Esophagus muscularis mucosa (tissue), 4 donors: ENCODE results near the gene SLC30A10. TPM values are rescaled to one million over a fixed set of nuclear protein-coding genes. Genes with fewer than 3 reads are reported as not detected.
"Not testable (repeated sequence)": the region's sequence is repeated elsewhere in the genome, so short reads cannot be mapped to it uniquely, and the experiment has no call there.

Experiments
- DNase-seq: peaks from one replicate; pipeline ENCODE4 v3.0.0-alpha.2; 2017; ENCODE audit errors: extremely low spot score
- H3K27ac ChIP-seq, 4 donors: fragments of 200-600 bp; sonication (generic); replicated peaks in 1 of 4; 1 replicate in 3 of 4; 2 replicates in 1 of 4; pipeline ENCODE4 v1.5.1; 2016 to 2019; ENCODE audit warnings: mild to moderate bottlenecking in 1 of 4
- H3K27me3 ChIP-seq, 4 donors: fragments of 200-600 bp; sonication (generic); one replicate each; pipeline versions ENCODE4 v1.5.1 to v1.6.0; 2016 to 2019
- H3K36me3 ChIP-seq, 4 donors: fragments of 200-600 bp; sonication (generic); one replicate each; pipeline ENCODE4 v1.5.1; 2016 to 2019
- H3K4me1 ChIP-seq, 4 donors: fragments of 200-600 bp; sonication (generic); one replicate each; pipeline ENCODE4 v1.5.1; 2016 to 2019
- H3K4me3 ChIP-seq, 4 donors: fragments of 200-600 bp; sonication (generic); 1 replicate in 2 of 4; 2 replicates in 2 of 4; pipeline ENCODE4 v1.5.1; 2016 to 2019; ENCODE audit warnings: mild to moderate bottlenecking in 4 of 4, moderate library complexity in 1 of 4
- H3K9me3 ChIP-seq, 4 donors: fragments of 200-600 bp; sonication (generic); 1 replicate in 3 of 4; 2 replicates in 1 of 4; pipeline ENCODE4 v1.5.1; 2016 to 2019
- EP300 ChIP-seq: sonication (generic); formaldehyde crosslinking; IDR thresholded peaks from one replicate; pipeline ENCODE4 v1.6.1; 2017; ENCODE audit warnings: antibody characterized with exemption
- POLR2A ChIP-seq: fragments of 450-650 bp; IDR thresholded peaks from one replicate; pipeline ENCODE4 v1.6.1; 2017; ENCODE audit warnings: antibody characterized with exemption, moderate library complexity, mild to moderate bottlenecking, low read depth
- POLR2AphosphoS5 ChIP-seq, 2 donors: sonication (generic); formaldehyde crosslinking; IDR thresholded peaks; one replicate each; pipeline ENCODE4 v1.6.1; 2017; ENCODE audit warnings: antibody characterized with exemption in 2 of 2
- WGBS: methylation state at CpG from one replicate; pipeline ENCODE4 v1.1.5; 2018; 5-methylcytosine and 5-hydroxymethylcytosine counted together
- intact Hi-C: fragments of 100-400 bp; cut with DNase I; formaldehyde crosslinking; loops from one replicate; pipeline ENCODE4 v1.15.1; 2023
- total RNA-seq, 4 donors: library from RNA; depleted of rRNA; stranded (reverse); fragments of >200 nt; gene quantifications; one replicate each; pipeline versions ENCODE4 v1.1.0 to v1.2.1, GENCODE V29; 2016
- TF ChIP-seq, protein P1 (sequence below), 3 experiments: fragments of 200-600 bp in 2 of 3; fragments of 450-650 bp in 1 of 3; sonication (generic) in 2 of 3; IDR thresholded peaks; one replicate each; pipeline ENCODE4 v1.5.1; 2017 to 2019; ENCODE audit warnings: antibody characterized with exemption in 3 of 3, mild to moderate bottlenecking in 2 of 3, moderate library complexity in 1 of 3

Gene SLC30A10
- total RNA-seq, 4 donors from 2014 or later: not detected

DNA sequence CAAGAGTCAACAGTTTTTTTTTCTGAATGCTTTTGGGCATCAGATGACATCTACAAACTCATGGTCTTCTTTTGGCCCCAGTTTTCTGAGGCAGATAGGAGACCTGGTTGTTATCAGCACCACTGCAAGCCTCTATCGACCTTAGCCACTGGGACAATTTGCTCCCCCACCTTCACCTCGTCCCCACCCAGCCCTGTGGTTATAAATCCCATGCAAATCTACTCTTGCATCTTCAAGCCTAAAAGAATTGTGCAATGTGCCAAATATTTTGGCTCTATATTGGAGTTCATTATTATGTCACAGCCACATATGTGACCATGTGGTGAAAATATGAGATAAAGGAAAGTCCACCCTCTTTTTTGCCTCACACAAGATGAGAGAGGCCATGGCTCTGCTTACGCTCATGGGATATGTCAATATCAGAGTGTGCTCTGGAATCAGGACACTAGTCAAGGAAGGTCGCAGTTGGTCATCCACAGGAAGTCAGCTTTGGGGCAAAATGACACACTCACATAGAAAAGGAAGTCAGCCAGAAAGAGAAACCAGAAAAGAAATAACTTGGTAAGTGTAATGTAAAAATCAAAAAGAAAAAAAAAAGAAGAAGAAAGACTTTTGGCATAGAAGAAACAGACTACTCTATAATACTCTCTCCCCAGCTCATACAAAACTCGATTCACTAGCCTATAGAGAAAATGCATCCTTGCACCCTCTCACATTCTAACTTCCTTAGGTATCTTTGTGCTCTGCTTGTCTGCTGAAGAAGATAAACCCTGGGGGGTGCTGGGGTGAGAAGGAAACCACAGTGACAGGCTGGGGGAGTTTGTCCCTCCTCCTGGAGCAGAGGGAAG is 21.2 kb downstream of the SLC30A10 start:
- no peaks in the 10 kb centered on the region for H3K36me3 ChIP-seq
- H3K4me1 ChIP-seq: no peaks in the 10 kb centered on the region
- no peak for DNase-seq
- no peaks in the 10 kb centered on the region for H3K9me3 ChIP-seq
- H3K27ac ChIP-seq: no peak overlapping the region
- 72% methylated on average over 5 of the region's 5 CpGs for WGBS
- intact Hi-C loops: no loop called here
- TF ChIP-seq POLR2AphosphoS5 (IDR thresholded peaks at IDR 0.05): no peak
- TF ChIP-seq, protein P1, sequence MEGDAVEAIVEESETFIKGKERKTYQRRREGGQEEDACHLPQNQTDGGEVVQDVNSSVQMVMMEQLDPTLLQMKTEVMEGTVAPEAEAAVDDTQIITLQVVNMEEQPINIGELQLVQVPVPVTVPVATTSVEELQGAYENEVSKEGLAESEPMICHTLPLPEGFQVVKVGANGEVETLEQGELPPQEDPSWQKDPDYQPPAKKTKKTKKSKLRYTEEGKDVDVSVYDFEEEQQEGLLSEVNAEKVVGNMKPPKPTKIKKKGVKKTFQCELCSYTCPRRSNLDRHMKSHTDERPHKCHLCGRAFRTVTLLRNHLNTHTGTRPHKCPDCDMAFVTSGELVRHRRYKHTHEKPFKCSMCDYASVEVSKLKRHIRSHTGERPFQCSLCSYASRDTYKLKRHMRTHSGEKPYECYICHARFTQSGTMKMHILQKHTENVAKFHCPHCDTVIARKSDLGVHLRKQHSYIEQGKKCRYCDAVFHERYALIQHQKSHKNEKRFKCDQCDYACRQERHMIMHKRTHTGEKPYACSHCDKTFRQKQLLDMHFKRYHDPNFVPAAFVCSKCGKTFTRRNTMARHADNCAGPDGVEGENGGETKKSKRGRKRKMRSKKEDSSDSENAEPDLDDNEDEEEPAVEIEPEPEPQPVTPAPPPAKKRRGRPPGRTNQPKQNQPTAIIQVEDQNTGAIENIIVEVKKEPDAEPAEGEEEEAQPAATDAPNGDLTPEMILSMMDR (IDR thresholded peaks at IDR 0.05): no peak
- TF ChIP-seq POLR2A: no peak
- no peak for TF ChIP-seq EP300
- H3K27me3 ChIP-seq: no peaks in the 10 kb centered on the region
- H3K4me3 ChIP-seq: no peak overlapping the region

DNA sequence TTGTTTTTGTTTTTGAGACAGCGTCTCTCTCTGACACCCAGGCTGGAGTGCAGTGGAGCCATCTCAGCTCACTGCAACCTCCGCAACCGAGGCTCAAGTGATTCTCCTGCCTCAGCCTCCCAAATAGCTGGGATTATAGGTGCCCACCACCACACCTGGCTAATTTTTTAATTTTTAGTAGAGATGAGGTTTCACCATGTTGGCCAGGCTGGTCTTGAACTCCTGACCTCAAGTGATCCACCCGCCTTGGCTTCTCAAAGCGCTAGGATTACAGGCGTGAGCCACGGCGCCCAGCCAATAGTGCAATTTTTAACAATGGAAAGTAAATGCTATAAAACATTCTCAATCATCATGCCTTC is 21.8 kb downstream of the SLC30A10 start:
- 93% methylated on average over 8 of the region's 8 CpGs for WGBS
- H3K27me3 ChIP-seq, H3K27ac ChIP-seq, H3K4me1 ChIP-seq, H3K36me3 ChIP-seq, H3K4me3 ChIP-seq, intact Hi-C loops, H3K9me3 ChIP-seq, DNase-seq: not testable (repeated sequence)

DNA sequence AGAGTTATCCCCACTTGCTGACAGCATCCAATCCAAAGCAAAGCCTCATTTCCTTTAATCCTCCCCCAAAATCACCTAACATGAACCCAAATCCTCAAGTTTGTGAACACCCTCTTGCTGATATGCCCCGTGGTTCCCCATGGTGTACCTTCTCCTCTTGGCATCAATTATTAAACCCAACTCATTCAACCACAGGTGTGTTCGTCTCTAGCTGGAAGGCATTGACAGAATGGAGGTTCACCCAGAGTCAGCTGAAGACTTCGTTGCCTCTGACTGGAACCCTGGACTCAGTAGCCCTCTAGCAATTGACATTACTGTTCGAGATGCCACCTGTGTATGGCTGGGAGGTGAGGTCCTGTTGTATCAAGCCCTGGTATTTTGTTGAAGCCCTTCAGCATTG is 22.8 kb downstream of the SLC30A10 start:
- 93% methylated on average over 4 of the region's 4 CpGs for WGBS
- no peak overlapping the region for H3K27ac ChIP-seq
- DNase-seq: no peak
- H3K4me3 ChIP-seq: no peak overlapping the region
- H3K27me3 ChIP-seq: no peaks in the 10 kb centered on the region
- H3K4me1 ChIP-seq: no peaks in the 10 kb centered on the region
- no peaks in the 10 kb centered on the region for H3K36me3 ChIP-seq
- TF ChIP-seq POLR2AphosphoS5 (IDR thresholded peaks at IDR 0.05) (no peak), POLR2A (no peak), EP300 (no peak)
- TF ChIP-seq, protein P1 (IDR thresholded peaks at IDR 0.05): no peak
- intact Hi-C loops: no loop called here
- no peaks in the 10 kb centered on the region for H3K9me3 ChIP-seq

DNA sequence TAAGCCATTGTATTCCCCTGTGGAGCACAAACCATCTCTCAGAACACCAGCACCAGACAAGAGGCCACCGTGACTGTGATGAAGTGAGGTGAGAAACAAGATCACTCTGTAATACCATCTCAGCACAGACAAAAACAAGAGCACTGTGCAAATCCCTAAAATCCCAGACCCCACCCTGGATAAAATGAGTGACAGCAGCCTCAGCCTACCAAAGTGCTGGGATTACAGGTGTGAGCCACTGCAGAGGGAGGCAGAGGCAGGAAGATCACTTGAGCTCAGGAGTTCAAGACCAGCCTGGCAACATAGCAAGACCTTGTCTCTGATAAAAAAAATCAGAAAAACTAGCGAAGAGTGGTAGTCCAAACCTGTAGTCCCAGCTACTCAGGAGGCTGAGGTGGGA is 23.4 kb downstream of the SLC30A10 start:
- no peaks in the 10 kb centered on the region for H3K9me3 ChIP-seq
- no peaks in the 10 kb centered on the region for H3K36me3 ChIP-seq
- no peaks in the 10 kb centered on the region for H3K27me3 ChIP-seq
- no peak overlapping the region for H3K4me3 ChIP-seq
- WGBS: 66% methylated on average over 2 of the region's 2 CpGs
- no peak for DNase-seq
- no peak for TF ChIP-seq POLR2A
- H3K4me1 ChIP-seq: no peaks in the 10 kb centered on the region
- intact Hi-C loops: no loop called here
- no peak overlapping the region for H3K27ac ChIP-seq

DNA sequence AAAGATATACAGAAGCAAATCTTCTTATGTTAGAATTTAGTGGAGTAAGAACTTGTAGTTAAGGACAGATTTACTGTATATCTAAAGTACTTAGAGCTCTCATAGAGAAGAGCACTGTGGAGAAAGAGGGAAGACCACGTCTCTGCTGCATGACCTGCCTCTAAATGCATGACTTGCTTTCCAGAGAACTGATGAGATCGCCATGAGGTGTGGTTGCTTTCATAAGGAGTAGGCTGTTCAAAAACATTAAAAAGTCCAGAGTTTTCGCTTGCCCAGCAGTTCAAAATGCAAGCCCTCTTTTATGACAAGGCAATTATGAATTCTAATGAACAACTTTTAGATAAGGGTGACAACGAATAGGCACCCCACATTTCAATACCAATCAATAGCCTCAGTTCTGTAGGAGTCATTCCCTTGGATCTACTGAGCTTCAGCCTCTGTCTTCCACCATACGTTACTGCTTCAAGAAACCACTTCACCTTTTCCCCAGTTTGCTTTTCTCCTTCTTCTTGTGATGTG is 24.9 kb downstream of the SLC30A10 start:
- Histone ChIP-seq H3K4me3 (no peak overlapping the region), H3K27me3 (no peaks in the 10 kb centered on the region), H3K36me3 (no peaks in the 10 kb centered on the region), H3K27ac (no peak overlapping the region), H3K4me1 (no peaks in the 10 kb centered on the region), H3K9me3 (no peaks in the 10 kb centered on the region)
- WGBS: 85% methylated on average over 5 of the region's 5 CpGs
- no peak for TF ChIP-seq EP300
- TF ChIP-seq POLR2A: no peak
- TF ChIP-seq, protein P1 (IDR thresholded peaks at IDR 0.05): no peak
- no peak for TF ChIP-seq POLR2AphosphoS5 (IDR thresholded peaks at IDR 0.05)
- DNase-seq: no peak
- intact Hi-C loops: no loop called here

DNA sequence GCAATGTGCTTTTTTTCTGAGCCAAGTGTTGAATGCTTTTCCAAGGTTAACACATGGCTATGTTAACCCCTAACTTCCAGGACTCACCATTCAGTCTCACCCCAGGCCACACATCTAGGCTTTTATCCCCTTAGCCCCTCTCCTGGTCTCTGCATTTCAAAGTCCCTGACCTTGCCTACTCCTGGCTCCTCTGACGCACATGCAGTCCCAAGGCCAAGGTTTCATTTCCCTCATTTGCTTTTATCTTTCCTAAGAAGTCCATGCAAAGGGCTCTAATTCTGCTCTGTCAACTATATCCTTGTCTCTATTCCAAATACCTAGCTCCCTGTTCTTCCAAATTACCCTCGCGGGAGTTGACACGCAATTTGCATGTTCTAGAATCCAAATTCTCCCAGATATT is 25.4 kb downstream of the SLC30A10 start:
- Histone ChIP-seq H3K27me3 (no peaks in the 10 kb centered on the region), H3K9me3 (no peaks in the 10 kb centered on the region), H3K36me3 (no peaks in the 10 kb centered on the region), H3K27ac (no peak overlapping the region), H3K4me1 (no peaks in the 10 kb centered on the region), H3K4me3 (no peak overlapping the region)
- intact Hi-C loops: no loop called here
- WGBS: 90% methylated on average over 4 of the region's 4 CpGs
- TF ChIP-seq POLR2AphosphoS5 (IDR thresholded peaks at IDR 0.05) (no peak), POLR2A (no peak), EP300 (no peak)
- TF ChIP-seq, protein P1 (IDR thresholded peaks at IDR 0.05): no peak
- DNase-seq: no peak
